ENCODE measurements around the gene ARL17B.
"Not testable (repeated sequence)": the region's sequence is repeated elsewhere in the genome, so short reads cannot be mapped to it uniquely, and the experiment has no call there.

GRCh38 chr17:46291618-46292017 is 69.9 kb downstream of the ARL17B start:
- TF ChIP-seq EZH2 (IDR thresholded peaks at IDR 0.05; ENCODE audit: low read depth, unreplicated experiment); CTCF (conservative IDR thresholded peaks at IDR 0.05; ENCODE audit: low read depth in 2 of 2); EZH2phosphoT487 (IDR thresholded peaks at IDR 0.05; ENCODE audit: unreplicated experiment); JUNB (IDR thresholded peaks at IDR 0.05; ENCODE audit: unreplicated experiment); CREB1 (CRISPR knock-in tag; IDR thresholded peaks at IDR 0.05; ENCODE audit: low read depth): not testable (repeated sequence)

Data from GM23338 (cell line).